Fibroblast of mammary gland (primary cell): ENCODE data around the gene OR52W1.
A peak's percentile ranks its signal among the peaks of the same experiment; 100 is the strongest.

Experiments
- DNase-seq: peaks from one replicate; pipeline ENCODE4 v3.0.0-alpha.2; 2010; ENCODE audit warnings: low read depth
- H3K4me3 ChIP-seq: 2 replicates; pipeline ENCODE4 v1.5.1; 2011; ENCODE audit warnings: low read depth, mild to moderate bottlenecking, low read length, moderate library complexity; ENCODE audit not compliant: control insufficient read depth
- TF ChIP-seq, protein P1 (sequence below): conservative IDR thresholded peaks from 2 replicates; pipeline ENCODE4 v1.5.1; 2011; ENCODE audit warnings: low read depth, low read length, inconsistent platforms; ENCODE audit not compliant: control insufficient read depth, insufficient read depth

OR52W1 gene

DNA sequence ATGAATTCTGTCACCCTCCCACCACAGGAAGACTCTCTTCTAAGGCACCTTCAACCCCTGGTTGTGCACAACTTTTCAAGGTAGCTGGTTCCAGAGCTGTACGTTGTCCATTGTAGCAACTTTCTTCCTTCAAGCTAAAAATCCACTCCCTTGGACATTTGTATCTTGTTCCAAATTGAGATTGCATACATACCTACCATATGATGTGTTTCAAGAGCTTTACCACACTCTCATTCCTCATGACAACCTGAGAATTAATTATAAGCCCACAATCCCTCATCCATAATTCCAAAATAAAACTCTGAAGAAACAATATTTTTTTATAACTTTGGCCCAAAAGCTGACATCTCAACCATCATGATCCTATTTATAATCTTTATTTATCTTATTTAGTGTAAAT, 3.0 kb downstream of the OR52W1 start:
- no peak overlapping the region for H3K4me3 ChIP-seq
- peak; percentile 29 for DNase-seq
- TF ChIP-seq, protein P1, sequence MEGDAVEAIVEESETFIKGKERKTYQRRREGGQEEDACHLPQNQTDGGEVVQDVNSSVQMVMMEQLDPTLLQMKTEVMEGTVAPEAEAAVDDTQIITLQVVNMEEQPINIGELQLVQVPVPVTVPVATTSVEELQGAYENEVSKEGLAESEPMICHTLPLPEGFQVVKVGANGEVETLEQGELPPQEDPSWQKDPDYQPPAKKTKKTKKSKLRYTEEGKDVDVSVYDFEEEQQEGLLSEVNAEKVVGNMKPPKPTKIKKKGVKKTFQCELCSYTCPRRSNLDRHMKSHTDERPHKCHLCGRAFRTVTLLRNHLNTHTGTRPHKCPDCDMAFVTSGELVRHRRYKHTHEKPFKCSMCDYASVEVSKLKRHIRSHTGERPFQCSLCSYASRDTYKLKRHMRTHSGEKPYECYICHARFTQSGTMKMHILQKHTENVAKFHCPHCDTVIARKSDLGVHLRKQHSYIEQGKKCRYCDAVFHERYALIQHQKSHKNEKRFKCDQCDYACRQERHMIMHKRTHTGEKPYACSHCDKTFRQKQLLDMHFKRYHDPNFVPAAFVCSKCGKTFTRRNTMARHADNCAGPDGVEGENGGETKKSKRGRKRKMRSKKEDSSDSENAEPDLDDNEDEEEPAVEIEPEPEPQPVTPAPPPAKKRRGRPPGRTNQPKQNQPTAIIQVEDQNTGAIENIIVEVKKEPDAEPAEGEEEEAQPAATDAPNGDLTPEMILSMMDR, result no peak

DNA sequence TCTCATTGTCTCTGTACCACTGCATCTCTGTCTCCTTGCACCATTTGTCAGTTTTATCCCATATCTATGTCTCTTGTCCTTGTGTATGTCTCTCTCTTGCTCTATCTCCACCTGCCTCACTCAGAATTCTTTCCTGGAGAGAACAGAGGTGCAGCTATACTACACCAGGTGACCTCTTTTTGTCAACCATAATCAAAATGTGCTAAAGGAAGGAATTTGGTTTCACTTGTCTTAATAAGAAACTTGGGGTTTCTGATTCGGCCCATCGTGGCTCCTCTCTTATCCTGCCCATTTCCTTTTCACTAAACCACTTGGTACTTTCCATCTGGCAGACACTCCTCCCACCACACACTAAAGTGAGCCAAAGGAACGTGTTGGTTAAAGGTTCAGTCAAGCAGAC, 4.3 kb downstream of the OR52W1 start:
- TF ChIP-seq, protein P1, result no peak
- no peak for DNase-seq
- no peak overlapping the region for H3K4me3 ChIP-seq

DNA sequence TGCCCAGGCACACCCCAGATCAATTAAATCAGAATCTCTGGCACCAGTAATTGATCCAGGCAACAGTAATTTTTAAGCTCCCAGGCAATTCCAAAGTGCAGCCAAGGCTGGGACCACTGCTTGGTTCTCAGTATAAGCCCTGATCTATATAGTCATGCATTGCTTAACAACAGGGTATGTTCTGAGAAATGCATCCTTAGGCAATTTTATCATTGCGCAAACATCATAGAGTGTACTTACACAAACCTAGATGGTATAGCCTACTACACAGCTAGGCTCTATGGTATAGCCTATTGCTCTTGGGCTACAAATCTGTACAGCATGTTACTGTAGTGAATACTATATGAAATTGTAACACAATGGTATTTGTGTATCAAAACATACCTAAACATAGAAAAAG, 5.7 kb downstream of the OR52W1 start:
- DNase-seq, result no peak
- no peak overlapping the region for H3K4me3 ChIP-seq

DNA sequence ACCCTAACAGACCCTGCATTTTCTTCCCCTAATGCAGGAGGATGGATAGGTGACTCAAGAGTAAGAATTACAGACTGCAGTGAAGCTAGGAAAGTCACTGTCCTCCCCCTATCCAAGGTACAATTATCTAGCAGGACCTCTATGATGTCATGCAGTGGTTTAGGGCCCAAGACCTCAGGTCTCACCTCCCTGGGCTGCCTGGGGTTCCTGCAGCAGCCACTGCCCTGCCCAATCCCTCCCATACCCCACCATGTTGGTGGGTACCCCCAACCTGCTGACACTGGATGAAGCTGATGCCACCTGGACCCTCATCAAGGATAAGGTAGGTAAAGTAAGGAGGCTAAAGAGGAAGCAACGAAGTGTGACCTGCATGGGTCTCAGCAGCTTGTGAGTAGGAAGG, 6.3 kb downstream of the OR52W1 start, which contains the start of gene C11orf42:
Gene C11orf42 (plus strand): TSS at position 192 of the 400 bp plus-strand sequence. CDS start 59 bp downstream, at position 251.
- TF ChIP-seq, protein P1, result no peak
- no peak within 1 kb of the TSS for H3K4me3 ChIP-seq
- no peak for DNase-seq

More for the DNA sequence above, 5.7 kb downstream of the OR52W1 start:
- TF ChIP-seq, protein P1, result no peak

DNA sequence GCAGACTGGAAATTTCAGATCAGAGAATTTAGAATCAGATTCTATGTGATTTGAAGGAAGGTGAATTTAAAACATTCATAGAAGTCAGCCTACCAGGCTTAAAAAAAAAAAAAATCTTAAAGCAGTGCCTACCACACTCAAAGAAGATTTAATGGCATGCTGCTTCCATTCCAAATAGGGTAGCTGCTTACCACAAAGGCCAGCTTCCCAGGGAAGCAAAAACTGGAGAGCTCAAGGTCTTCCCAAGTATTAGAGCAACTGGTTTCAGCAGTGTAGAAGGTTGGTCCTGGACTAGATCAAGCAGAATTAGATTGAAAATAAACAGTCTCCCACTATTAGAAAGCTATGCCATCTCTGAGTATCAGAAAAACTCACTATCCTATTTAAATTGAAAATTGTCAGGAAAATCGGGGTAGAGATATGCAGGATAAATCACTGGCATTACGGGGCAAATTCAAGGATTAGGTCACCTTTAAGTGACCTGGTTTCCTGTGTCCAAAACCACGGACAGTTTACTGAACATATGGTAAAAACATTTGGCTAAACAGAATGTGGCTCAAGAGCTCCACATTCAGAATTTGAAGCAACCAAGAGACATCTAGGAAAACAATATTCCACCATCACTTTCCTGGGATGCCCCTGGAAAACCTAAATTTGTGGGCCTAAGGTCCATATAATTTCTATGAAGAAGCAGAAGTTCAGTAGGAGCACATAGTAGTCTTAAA, 7.6 kb downstream of the OR52W1 start:
- DNase-seq, result no peak
- TF ChIP-seq, protein P1, result no peak
- no peak overlapping the region for H3K4me3 ChIP-seq

DNA sequence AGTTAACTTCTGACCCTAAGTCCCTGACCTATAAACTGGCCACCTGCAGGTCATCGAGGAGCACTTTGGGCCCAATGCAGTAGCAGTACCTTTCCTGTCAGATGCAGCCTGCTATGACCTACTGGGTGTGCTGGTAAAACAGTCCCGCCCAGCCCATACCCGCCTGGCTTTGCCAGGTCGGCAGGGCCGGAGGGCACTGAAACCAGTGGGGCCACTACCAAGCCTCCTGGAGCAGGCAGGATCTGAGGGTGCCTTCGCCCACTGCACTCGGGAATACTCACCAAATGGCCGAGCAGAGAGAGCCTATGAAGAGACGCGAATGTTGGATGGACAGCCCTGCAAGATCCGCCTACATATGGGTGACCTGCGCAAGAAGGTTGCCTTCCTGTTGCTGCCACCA, 10.8 kb downstream of the OR52W1 start:
- DNase-seq, result no peak
- TF ChIP-seq, protein P1, result no peak
- H3K4me3 ChIP-seq, result no peak overlapping the region
